Mucosa of descending colon (tissue), 3 donors: ENCODE data around the gene CCNH. TPM values are rescaled to one million over a fixed set of nuclear protein-coding genes. Genes with fewer than 3 reads are reported as not detected.

Source experiments
- ATAC-seq: fragments of 200-7000 bp; cut with Tn5 transposase; one replicate; pipeline ENCODE4 v1.9.1; 2020; ENCODE audit warnings: mild to moderate bottlenecking, moderate library complexity
- DNase-seq, 3 donors: peaks; one replicate each; pipeline ENCODE4 v3.0.0-alpha.2; 2020
- H3K36me3 ChIP-seq: fragments of 200-600 bp; one replicate; pipeline ENCODE4 v1.8.0; 2021; ENCODE audit warnings: low read depth, mild to moderate bottlenecking
- H3K4me1 ChIP-seq: fragments of 200-600 bp; one replicate; pipeline ENCODE4 v1.8.0; 2021; ENCODE audit warnings: low read depth, mild to moderate bottlenecking
- H3K4me3 ChIP-seq: fragments of 200-600 bp; one replicate; pipeline ENCODE4 v1.8.0; 2021; ENCODE audit warnings: mild to moderate bottlenecking
- H3K9me3 ChIP-seq: fragments of 200-600 bp; one replicate; pipeline ENCODE4 v1.8.0; 2021; ENCODE audit warnings: mild to moderate bottlenecking
- intact Hi-C, 2 donors: fragments of 100-400 bp; cut with DNase I in 1 of 2; cut with micrococcal nuclease in 1 of 2; formaldehyde crosslinking; loops; one replicate each; pipeline versions ENCODE4 v1.11.0 to v1.11.1; 2022; cut with DNase I, micrococcal nuclease
- total RNA-seq, 3 donors: library from RNA; stranded (reverse); fragmentation: NEBNext Ultra II Directional in 2 of 3; extraction: Animal tissue kit (Norgen Biotek cat#: 25700) in 2 of 3; gene quantifications; one replicate each; pipeline versions ENCODE4 v1.2.1 to v1.2.4, GENCODE V29; 2021 to 2023
- TF ChIP-seq, protein P1 (sequence below): fragments of 200-600 bp; IDR thresholded peaks from one replicate; pipeline ENCODE4 v1.8.0; 2022; ENCODE audit warnings: antibody characterized with exemption, mild to moderate bottlenecking
- donor health status: DM: no; HTN: no; CAD: no; lungs with moderate emphysema.
- donor health status: DM: no; HTN: no; CAD: no.
- donor health status: DM: no; HTN: yes; CAD: no.

Gene CCNH
- total RNA-seq, 3 donors from 2014 or later = 40.7 to 56.6 (median 49.4) TPM

- Histone ChIP-seq H3K9me3 (no peaks in the 10 kb centered on the region), H3K4me3 (peak overlapping the region; percentile 89), H3K36me3 (peaks cover 14% of the 10 kb centered on the region), H3K4me1 (peaks cover 10% of the 10 kb centered on the region)
- ATAC-seq = no peak
- TF ChIP-seq, protein P1, sequence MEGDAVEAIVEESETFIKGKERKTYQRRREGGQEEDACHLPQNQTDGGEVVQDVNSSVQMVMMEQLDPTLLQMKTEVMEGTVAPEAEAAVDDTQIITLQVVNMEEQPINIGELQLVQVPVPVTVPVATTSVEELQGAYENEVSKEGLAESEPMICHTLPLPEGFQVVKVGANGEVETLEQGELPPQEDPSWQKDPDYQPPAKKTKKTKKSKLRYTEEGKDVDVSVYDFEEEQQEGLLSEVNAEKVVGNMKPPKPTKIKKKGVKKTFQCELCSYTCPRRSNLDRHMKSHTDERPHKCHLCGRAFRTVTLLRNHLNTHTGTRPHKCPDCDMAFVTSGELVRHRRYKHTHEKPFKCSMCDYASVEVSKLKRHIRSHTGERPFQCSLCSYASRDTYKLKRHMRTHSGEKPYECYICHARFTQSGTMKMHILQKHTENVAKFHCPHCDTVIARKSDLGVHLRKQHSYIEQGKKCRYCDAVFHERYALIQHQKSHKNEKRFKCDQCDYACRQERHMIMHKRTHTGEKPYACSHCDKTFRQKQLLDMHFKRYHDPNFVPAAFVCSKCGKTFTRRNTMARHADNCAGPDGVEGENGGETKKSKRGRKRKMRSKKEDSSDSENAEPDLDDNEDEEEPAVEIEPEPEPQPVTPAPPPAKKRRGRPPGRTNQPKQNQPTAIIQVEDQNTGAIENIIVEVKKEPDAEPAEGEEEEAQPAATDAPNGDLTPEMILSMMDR = no peak
- no peak for DNase-seq
- intact Hi-C loops = no loop called here
These were observed 1.2 kb downstream of the CCNH start for GRCh38 chr5:87411586-87411972.

DNA sequence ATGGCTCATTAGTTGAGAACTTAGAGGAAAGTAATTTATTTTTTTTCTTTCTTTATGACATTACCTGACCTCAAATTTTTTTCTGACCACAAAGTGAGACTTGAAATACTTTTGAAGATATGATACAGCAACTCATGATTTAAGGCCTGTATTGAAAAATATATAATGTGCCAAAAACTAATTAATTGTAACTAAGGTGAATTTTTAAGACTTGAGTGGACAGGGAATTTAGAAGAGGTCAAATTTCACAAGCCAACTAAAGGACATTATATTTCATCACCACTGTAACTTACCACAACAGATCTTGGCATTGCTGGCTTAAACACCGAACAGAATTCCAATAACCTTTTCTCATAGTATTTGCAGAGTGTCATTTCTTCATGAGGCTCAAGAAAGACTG lies 1.8 kb downstream of the CCNH start:
- intact Hi-C loops = no loop called here
- Histone ChIP-seq H3K36me3 (peaks cover 14% of the 10 kb centered on the region), H3K9me3 (no peaks in the 10 kb centered on the region), H3K4me3 (no peak overlapping the region), H3K4me1 (peaks cover 10% of the 10 kb centered on the region)
- DNase-seq = no peak
- no peak for ATAC-seq
- TF ChIP-seq, protein P1 = no peak

- Histone ChIP-seq H3K9me3 (no peaks in the 10 kb centered on the region), H3K4me3 (no peak overlapping the region), H3K36me3 (peaks cover 14% of the 10 kb centered on the region), H3K4me1 (peaks cover 10% of the 10 kb centered on the region)
- ATAC-seq = no peak
- no peak for DNase-seq
- intact Hi-C loops = no loop called here
- TF ChIP-seq, protein P1 = no peak
These were observed 4.5 kb downstream of the CCNH start for GRCh38 chr5:87408204-87408603.

GRCh38 chr5:87405472-87406155 lies 7.1 kb downstream of the CCNH start:
- DNase-seq (no peak), ATAC-seq (no peak)
- Histone ChIP-seq H3K36me3 (peaks cover 18% of the 10 kb centered on the region), H3K4me3 (no peak overlapping the region), H3K4me1 (no peaks in the 10 kb centered on the region), H3K9me3 (no peaks in the 10 kb centered on the region)
- TF ChIP-seq, protein P1 = no peak
- intact Hi-C loops = no loop called here

DNA sequence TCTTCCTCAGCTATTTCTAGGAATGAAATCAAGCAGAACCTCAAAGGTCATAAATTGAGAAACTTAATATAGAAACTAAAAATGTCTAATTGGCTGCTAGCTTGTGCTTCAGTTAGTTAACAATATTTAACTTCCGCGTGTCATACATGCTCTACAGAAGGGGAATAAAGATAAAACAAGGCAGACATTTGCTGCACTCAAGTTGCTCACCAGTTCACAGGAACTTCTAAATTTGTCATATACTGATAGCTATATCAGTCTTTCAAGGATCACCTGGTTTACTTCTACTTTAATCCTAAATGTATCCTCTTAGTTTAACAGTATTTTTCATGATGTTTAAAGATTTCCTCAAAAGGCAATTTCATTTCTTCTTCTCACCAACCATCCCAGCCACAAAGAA lies 8.4 kb downstream of the CCNH start:
- DNase-seq (no peak), ATAC-seq (no peak)
- TF ChIP-seq, protein P1 = no peak
- Histone ChIP-seq H3K36me3 (peaks cover 18% of the 10 kb centered on the region), H3K4me3 (no peak overlapping the region), H3K4me1 (no peaks in the 10 kb centered on the region), H3K9me3 (no peaks in the 10 kb centered on the region)
- intact Hi-C loops = no loop called here

GRCh38 chr5:87403899-87404298 lies 8.8 kb downstream of the CCNH start:
- intact Hi-C loops = no loop called here
- Histone ChIP-seq H3K9me3 (no peaks in the 10 kb centered on the region), H3K36me3 (peaks cover 15% of the 10 kb centered on the region), H3K4me1 (no peaks in the 10 kb centered on the region), H3K4me3 (no peak overlapping the region)
- ATAC-seq (no peak), DNase-seq (no peak)
- TF ChIP-seq, protein P1 = no peak
